K562 (cell line): ENCODE measurements around the gene MYOZ3. TPM values are rescaled to one million over a fixed set of nuclear protein-coding genes. Genes with fewer than 3 reads are reported as not detected.

Experiments
- ATAC-seq: fragments of 200-7000 bp; cut with Tn5 transposase; 3 replicates; pipeline ENCODE4 v1.9.1; 2020; ENCODE audit warnings: moderate library complexity
- BruUV-seq: library from RNA; stranded (reverse); fragments of 400-500 nt; replicated peaks from 2 replicates; lab custom pipeline; 2021; lab: Mats Ljungman, UMichigan
- CTCF ChIA-PET: fragments of 300-600 bp; formaldehyde crosslinking; extraction: SDS; loops from one replicate; lab custom pipeline; 2021; ENCODE audit warnings: low intra/inter-chr PET ratio; lab: Yijun Ruan, JAX
- POLR2A ChIA-PET: fragments of 300-600, 350-650 bp; sonication (Branson Sonifier 250); formaldehyde crosslinking; extraction: SDS; loops from one replicate; lab custom pipeline; 2021; ENCODE audit warnings: antibody characterized with exemption, inconsistent platforms; lab: Yijun Ruan, JAX
- DNase-seq, 4 experiments: peaks; one replicate each; pipeline versions ENCODE4 v3.0.0 to v3.0.0-alpha.2; 2011 to 2018; ENCODE audit warnings: low spot score in 3 of 4, mixed read lengths in 3 of 4; ENCODE audit errors: extremely low read depth in 1 of 4
- FAIRE-seq: peaks from 2 replicates; lab custom pipeline; 2011; peaks lifted over from hg19 to GRCh38; lab: Jason Lieb, UNC
- H2AFZ ChIP-seq: 2 replicates; pipeline ENCODE4 v1.6.0; 2011; ENCODE audit warnings: low read depth, low read length, control low read depth, inconsistent platforms
- H3K27ac ChIP-seq: fragments of 200-600 bp; 3 replicates; pipeline ENCODE4 v1.8.0; 2011; ENCODE audit warnings: low read depth, mild to moderate bottlenecking, control low read depth, inconsistent platforms, low read length, moderate library complexity, mixed read lengths; ENCODE audit errors: extremely low read depth
- H3K27me3 ChIP-seq, 2 experiments: fragments of 300-600 bp in 1 of 2; 2 replicates in 1 of 2; 3 replicates in 1 of 2; pipeline versions ENCODE4 v1.6.0 to v1.8.0; 2011; ENCODE audit warnings: inconsistent platforms in 2 of 2, low read length in 2 of 2, mild to moderate bottlenecking in 1 of 2, mixed read lengths in 1 of 2, moderate library complexity in 1 of 2; ENCODE audit not compliant: control insufficient read depth in 2 of 2, insufficient read depth in 2 of 2
- H3K36me3 ChIP-seq: fragments of 300-600 bp; 3 replicates; pipeline ENCODE4 v1.8.0; 2011; ENCODE audit warnings: mild to moderate bottlenecking, low read length, inconsistent platforms; ENCODE audit not compliant: control insufficient read depth, insufficient read depth
- H3K4me1 ChIP-seq, 2 experiments: fragments of 200-600 bp in 1 of 2; replicated peaks in 1 of 2; 2 replicates in 1 of 2; 3 replicates in 1 of 2; pipeline versions ENCODE4 v1.5.1 to v1.8.0; 2011; ENCODE audit warnings: inconsistent platforms in 2 of 2, low read length in 2 of 2, mild to moderate bottlenecking in 1 of 2, mixed read lengths in 1 of 2, moderate library complexity in 1 of 2; ENCODE audit not compliant: control insufficient read depth in 2 of 2, insufficient read depth in 2 of 2
- H3K4me2 ChIP-seq: 2 replicates; pipeline ENCODE4 v1.6.1; 2011; ENCODE audit warnings: low read length, control low read depth, inconsistent platforms, mixed read lengths; ENCODE audit not compliant: insufficient read depth
- H3K4me3 ChIP-seq: fragments of 200-600 bp; sonication (generic), shearing (Covaris generic); 2 replicates; pipeline ENCODE4 v1.5.1; 2016; ENCODE audit warnings: control low read depth, inconsistent platforms
- H3K79me2 ChIP-seq: fragments of 200-600 bp; 3 replicates; pipeline ENCODE4 v1.8.0; 2011; ENCODE audit warnings: low read length, inconsistent platforms; ENCODE audit not compliant: control insufficient read depth, insufficient read depth
- H3K9ac ChIP-seq, 2 experiments: 2 replicates each; pipeline versions ENCODE4 v1.6.0 to v1.6.1; 2011; ENCODE audit warnings: low read depth in 2 of 2, low read length in 2 of 2, control low read depth in 1 of 2, inconsistent platforms in 1 of 2, mild to moderate bottlenecking in 1 of 2, mixed read lengths in 1 of 2; ENCODE audit not compliant: insufficient read depth in 1 of 2
- H3K9me1 ChIP-seq: one replicate; pipeline ENCODE4 v1.6.0; 2011; ENCODE audit warnings: inconsistent platforms, mild to moderate bottlenecking, low read length, moderate library complexity; ENCODE audit not compliant: control insufficient read depth, insufficient read depth
- H3K9me3 ChIP-seq: replicated peaks from 2 replicates; pipeline ENCODE4 v1.5.1; 2011; ENCODE audit warnings: low read depth, low read length, inconsistent platforms; ENCODE audit not compliant: control insufficient read depth, insufficient read depth
- H4K20me1 ChIP-seq: replicated peaks from 2 replicates; pipeline ENCODE4 v1.6.1; 2011; ENCODE audit warnings: low read length, inconsistent platforms, mixed read lengths; ENCODE audit not compliant: control insufficient read depth, insufficient read depth
- BRCA1 ChIP-seq, 2 experiments: fragments of 450-650 bp in 1 of 2; sonication (generic) in 1 of 2; formaldehyde crosslinking in 1 of 2; IDR thresholded peaks; 2 replicates each; pipeline versions ENCODE4 v1.5.0 to v1.6.1; 2017 to 2020; ENCODE audit warnings: mild to moderate bottlenecking in 1 of 2, missing genetic modification reagents in 1 of 2
- CCAR2 ChIP-seq: fragments of 200-400 bp; formaldehyde crosslinking; IDR thresholded peaks from 2 replicates; pipeline ENCODE4 v1.6.1; 2017; ENCODE audit warnings: mild to moderate bottlenecking, low read depth, low read length
- CEBPG ChIP-seq, 3 experiments: fragments of 200-800 bp in 1 of 3; sonication (Bioruptor generic) in 1 of 3; sonication (generic) in 1 of 3; formaldehyde crosslinking in 1 of 3; IDR thresholded peaks in 2 of 3; conservative IDR thresholded peaks in 1 of 3; 2 replicates each; pipeline versions ENCODE4 v1.6.1 to v1.8.0; 2016 to 2022; ENCODE audit warnings: missing compliant biosample characterization in 2 of 3, missing genetic modification characterization in 2 of 3, mild to moderate bottlenecking in 1 of 3, missing genetic modification reagents in 1 of 3
- GTF2E2 ChIP-seq: fragments of 200-800 bp; sonication (Bioruptor generic); IDR thresholded peaks from 2 replicates; pipeline ENCODE4 v1.6.1; 2016; ENCODE audit warnings: missing genetic modification characterization, missing compliant biosample characterization
- HNRNPLL ChIP-seq: fragments of 200-400 bp; formaldehyde crosslinking; IDR thresholded peaks from 2 replicates; pipeline ENCODE4 v1.6.1; 2017; ENCODE audit warnings: low read length, low read depth, mild to moderate bottlenecking; ENCODE audit not compliant: poor library complexity, severe bottlenecking
- HNRNPUL1 ChIP-seq: fragments of 200-400 bp; formaldehyde crosslinking; IDR thresholded peaks from 2 replicates; pipeline ENCODE4 v1.6.1; 2017; ENCODE audit warnings: low read length
- MCM5 ChIP-seq: fragments of 450-650 bp; IDR thresholded peaks from 2 replicates; pipeline ENCODE4 v1.6.1; 2016; ENCODE audit warnings: low read depth
- PRMT5 ChIP-seq: sonication (generic); formaldehyde crosslinking; IDR thresholded peaks from 2 replicates; pipeline ENCODE4 v1.5.0; 2020; ENCODE audit warnings: missing genetic modification reagents
- SOX6 ChIP-seq: fragments of 450-650 bp; IDR thresholded peaks from 2 replicates; pipeline ENCODE4 v1.6.1; 2014; ENCODE audit warnings: mild to moderate bottlenecking
- SRSF9 ChIP-seq: fragments of 200-400 bp; formaldehyde crosslinking; IDR thresholded peaks from 2 replicates; pipeline ENCODE4 v1.6.1; 2017; ENCODE audit warnings: low read depth, low read length, borderline replicate concordance
- TAF1 ChIP-seq: IDR thresholded peaks from 2 replicates; pipeline ENCODE4 v1.6.1; 2011; ENCODE audit warnings: mild to moderate bottlenecking, low read length, moderate library complexity; ENCODE audit not compliant: insufficient read depth, control insufficient read depth, severe bottlenecking; ENCODE audit errors: extremely low read depth
- ZNF124 ChIP-seq: sonication (generic); formaldehyde crosslinking; IDR thresholded peaks from 2 replicates; pipeline ENCODE4 v1.8.1; 2022; ENCODE audit warnings: missing genetic modification reagents
- ZNF449 ChIP-seq: fragments of 250-450 bp; sonication (Bioruptor Pico); IDR thresholded peaks from 2 replicates; pipeline ENCODE4 v1.8.0; 2022; ENCODE audit warnings: moderate library complexity, mild to moderate bottlenecking, inconsistent platforms
- ZNF699 ChIP-seq: fragments of 250-450 bp; sonication (Bioruptor Pico); IDR thresholded peaks from 2 replicates; pipeline ENCODE4 v1.8.0; 2021; ENCODE audit warnings: mild to moderate bottlenecking, moderate library complexity; ENCODE audit not compliant: insufficient replicate concordance
- WGBS: fragments of 100-300 bp; shearing (Covaris generic); methylation state at CpG from one replicate; pipeline ENCODE4 v1.1.6; 2016; ENCODE audit warnings: low coverage, mixed read lengths; ENCODE audit not compliant: insufficient coverage; ENCODE audit errors: missing lambda C conversion rate; 5-methylcytosine and 5-hydroxymethylcytosine counted together
- in situ Hi-C: fragments of 300-500 bp; cut with MboI; formaldehyde crosslinking; loops from 4 replicates; pipeline ENCODE4 v1.15.0; 2018; ENCODE audit warnings: inconsistent platforms, mixed read lengths
- intact Hi-C: fragments of 100-400 bp; cut with micrococcal nuclease; formaldehyde crosslinking; loops from 2 replicates; pipeline ENCODE4 v1.14.2; 2022
- polyA plus RNA-seq, 8 experiments: library from polyadenylated mRNA; depleted of rRNA in 4 of 8; stranded (reverse) in 5 of 8; unstranded in 3 of 8; fragments of >200 nt; fragmentation: Nextera tagmentation in 2 of 8; fragmentation: Illumina TruSeq in 1 of 8; extraction: Ambion mirVana in 2 of 8; extraction: Trizol in 1 of 8; gene quantifications; 2 replicates each; pipeline versions ENCODE4 v1.2.1 to v1.2.3, GENCODE V29; 2011 to 2014; ENCODE audit warnings: inconsistent platforms in 1 of 8, missing spikeins in 1 of 8
- total RNA-seq, 7 experiments: library from RNA; depleted of rRNA in 6 of 7; stranded (reverse); fragments of >200 nt in 6 of 7; fragmentation: Illumina TruSeq in 2 of 7; extraction: Trizol in 2 of 7; gene quantifications; 2 replicates each; pipeline versions ENCODE4 v1.2.1 to v1.2.3, GENCODE V29; 2011 to 2021; ENCODE audit warnings: low replicate concordance in 1 of 7

MYOZ3 gene
- total and polyA plus RNA-seq, 9 of the 15 experiments (the other 6 are each of a cell fraction or from before 2014, with no cell fraction given), result not detected

GRCh38 chr5:150612405-150612804, 48.6 kb upstream of the MYOZ3 start:
- POLR2A ChIA-PET, result interaction anchor here (0.5 to 0.9 kb wide), 3 partner anchors 9 to 31 kb away, joined by 3 to 4 read pairs (median 4); no protein-coding TSS in a partner anchor
- Histone ChIP-seq H3K4me2 (no peak overlapping the region), H3K79me2 (no peaks in the 10 kb centered on the region), H3K27ac (no peak overlapping the region), H3K27me3 (peaks cover 15 to 52% of the 10 kb centered on the region in 2 experiments; a peak in 3 of 5 replicates), H3K9me3 (no peaks in the 10 kb centered on the region), H3K9me1 (peaks cover 3% of the 10 kb centered on the region), H3K9ac (no peak overlapping the region), H4K20me1 (peaks cover 17% of the 10 kb centered on the region), H2AFZ (no peak overlapping the region), H3K36me3 (no peaks in the 10 kb centered on the region), H3K4me1 (peaks cover 0 to 2% of the 10 kb centered on the region in 2 experiments; a peak in 1 of 5 replicates), H3K4me3 (no peak overlapping the region)
- BruUV-seq, result no TSS peak
- intact Hi-C loops, result no loop called here
- TF ChIP-seq SOX6 (no peak), HNRNPLL (no peak), ZNF699 (no peak), MCM5 (no peak), HNRNPUL1 (no peak), CEBPG (CRISPR knock-in tag; IDR thresholded peaks at IDR 0.05) (no peak), CEBPG (tag; conservative IDR thresholded peaks at IDR 0.05 in 1 of 2, IDR thresholded peaks at IDR 0.05 in 1 of 2) (no peak), ZNF124 (CRISPR knock-in tag) (no peak), GTF2E2 (tag) (no peak), PRMT5 (no peak), BRCA1 (IDR thresholded peaks at IDR 0.05) (no peak), BRCA1 (CRISPR knock-in tag; IDR thresholded peaks at IDR 0.05) (no peak), ZNF449 (CRISPR knock-in tag) (no peak), TAF1 (no peak), CCAR2 (no peak), SRSF9 (no peak)
- in situ Hi-C loops, result no loop called here
- FAIRE-seq, result no peak
- WGBS, result 1% methylated on average over 4 of the region's 4 CpGs
- CTCF ChIA-PET, result no interaction called here
- no peak for DNase-seq
- no peak for ATAC-seq
